Measurements from ENCODE around the gene HS2ST1.

DNA sequence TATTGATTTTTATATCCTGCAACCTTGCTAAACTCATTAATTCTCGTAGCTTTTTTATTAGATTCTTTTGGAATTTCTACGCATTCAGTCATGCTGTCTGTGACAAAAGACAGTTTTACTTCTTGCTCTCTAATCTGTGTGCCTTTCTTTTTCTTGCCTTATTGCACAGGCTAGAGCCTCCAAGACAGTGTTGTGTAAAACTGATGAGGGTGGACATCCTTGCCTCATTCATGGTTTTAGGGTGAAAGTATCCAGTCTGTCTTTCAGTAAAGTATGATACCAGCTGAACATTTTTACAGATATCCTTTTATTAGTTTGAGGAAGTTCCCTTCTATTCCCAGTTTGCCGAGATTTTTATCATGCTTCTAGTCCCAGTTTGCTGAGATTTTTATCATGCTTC is 133.8 kb downstream of the HS2ST1 start:
- TF ChIP-seq, protein P1, sequence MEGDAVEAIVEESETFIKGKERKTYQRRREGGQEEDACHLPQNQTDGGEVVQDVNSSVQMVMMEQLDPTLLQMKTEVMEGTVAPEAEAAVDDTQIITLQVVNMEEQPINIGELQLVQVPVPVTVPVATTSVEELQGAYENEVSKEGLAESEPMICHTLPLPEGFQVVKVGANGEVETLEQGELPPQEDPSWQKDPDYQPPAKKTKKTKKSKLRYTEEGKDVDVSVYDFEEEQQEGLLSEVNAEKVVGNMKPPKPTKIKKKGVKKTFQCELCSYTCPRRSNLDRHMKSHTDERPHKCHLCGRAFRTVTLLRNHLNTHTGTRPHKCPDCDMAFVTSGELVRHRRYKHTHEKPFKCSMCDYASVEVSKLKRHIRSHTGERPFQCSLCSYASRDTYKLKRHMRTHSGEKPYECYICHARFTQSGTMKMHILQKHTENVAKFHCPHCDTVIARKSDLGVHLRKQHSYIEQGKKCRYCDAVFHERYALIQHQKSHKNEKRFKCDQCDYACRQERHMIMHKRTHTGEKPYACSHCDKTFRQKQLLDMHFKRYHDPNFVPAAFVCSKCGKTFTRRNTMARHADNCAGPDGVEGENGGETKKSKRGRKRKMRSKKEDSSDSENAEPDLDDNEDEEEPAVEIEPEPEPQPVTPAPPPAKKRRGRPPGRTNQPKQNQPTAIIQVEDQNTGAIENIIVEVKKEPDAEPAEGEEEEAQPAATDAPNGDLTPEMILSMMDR (IDR thresholded peaks at IDR 0.05): no peak
- TF ChIP-seq EP300 (IDR thresholded peaks at IDR 0.05) (no peak), CEBPB (IDR thresholded peaks at IDR 0.05) (no peak), HOXA7 (CRISPR knock-in tag; IDR thresholded peaks at IDR 0.05) (no peak), POLR2A (IDR thresholded peaks at IDR 0.05; ENCODE audit: low read length) (no peak), NR3C1 (IDR thresholded peaks at IDR 0.05) (no peak), CHD2 (IDR thresholded peaks at IDR 0.05; ENCODE audit: low read length, partially characterized antibody) (no peak)
- TF ChIP-seq, protein P2, sequence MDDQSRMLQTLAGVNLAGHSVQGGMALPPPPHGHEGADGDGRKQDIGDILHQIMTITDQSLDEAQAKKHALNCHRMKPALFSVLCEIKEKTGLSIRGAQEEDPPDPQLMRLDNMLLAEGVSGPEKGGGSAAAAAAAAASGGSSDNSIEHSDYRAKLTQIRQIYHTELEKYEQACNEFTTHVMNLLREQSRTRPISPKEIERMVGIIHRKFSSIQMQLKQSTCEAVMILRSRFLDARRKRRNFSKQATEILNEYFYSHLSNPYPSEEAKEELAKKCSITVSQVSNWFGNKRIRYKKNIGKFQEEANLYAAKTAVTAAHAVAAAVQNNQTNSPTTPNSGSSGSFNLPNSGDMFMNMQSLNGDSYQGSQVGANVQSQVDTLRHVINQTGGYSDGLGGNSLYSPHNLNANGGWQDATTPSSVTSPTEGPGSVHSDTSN (IDR thresholded peaks at IDR 0.05): no peak
- TF ChIP-seq, protein P3, sequence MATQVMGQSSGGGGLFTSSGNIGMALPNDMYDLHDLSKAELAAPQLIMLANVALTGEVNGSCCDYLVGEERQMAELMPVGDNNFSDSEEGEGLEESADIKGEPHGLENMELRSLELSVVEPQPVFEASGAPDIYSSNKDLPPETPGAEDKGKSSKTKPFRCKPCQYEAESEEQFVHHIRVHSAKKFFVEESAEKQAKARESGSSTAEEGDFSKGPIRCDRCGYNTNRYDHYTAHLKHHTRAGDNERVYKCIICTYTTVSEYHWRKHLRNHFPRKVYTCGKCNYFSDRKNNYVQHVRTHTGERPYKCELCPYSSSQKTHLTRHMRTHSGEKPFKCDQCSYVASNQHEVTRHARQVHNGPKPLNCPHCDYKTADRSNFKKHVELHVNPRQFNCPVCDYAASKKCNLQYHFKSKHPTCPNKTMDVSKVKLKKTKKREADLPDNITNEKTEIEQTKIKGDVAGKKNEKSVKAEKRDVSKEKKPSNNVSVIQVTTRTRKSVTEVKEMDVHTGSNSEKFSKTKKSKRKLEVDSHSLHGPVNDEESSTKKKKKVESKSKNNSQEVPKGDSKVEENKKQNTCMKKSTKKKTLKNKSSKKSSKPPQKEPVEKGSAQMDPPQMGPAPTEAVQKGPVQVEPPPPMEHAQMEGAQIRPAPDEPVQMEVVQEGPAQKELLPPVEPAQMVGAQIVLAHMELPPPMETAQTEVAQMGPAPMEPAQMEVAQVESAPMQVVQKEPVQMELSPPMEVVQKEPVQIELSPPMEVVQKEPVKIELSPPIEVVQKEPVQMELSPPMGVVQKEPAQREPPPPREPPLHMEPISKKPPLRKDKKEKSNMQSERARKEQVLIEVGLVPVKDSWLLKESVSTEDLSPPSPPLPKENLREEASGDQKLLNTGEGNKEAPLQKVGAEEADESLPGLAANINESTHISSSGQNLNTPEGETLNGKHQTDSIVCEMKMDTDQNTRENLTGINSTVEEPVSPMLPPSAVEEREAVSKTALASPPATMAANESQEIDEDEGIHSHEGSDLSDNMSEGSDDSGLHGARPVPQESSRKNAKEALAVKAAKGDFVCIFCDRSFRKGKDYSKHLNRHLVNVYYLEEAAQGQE (IDR thresholded peaks at IDR 0.05): no peak
